ENCODE measurements around the gene RPTOR. TPM values are rescaled to one million over a fixed set of nuclear protein-coding genes. Genes with fewer than 3 reads are reported as not detected.
"Not testable (repeated sequence)": the region's sequence is repeated elsewhere in the genome, so short reads cannot be mapped to it uniquely, and the experiment has no call there.

Gene RPTOR
- polyA plus RNA-seq, 4 donors, result 3.2 to 16.5 (median 10.1) TPM

- peak overlapping the region in 1 of 3 donors; percentile 26 for H3K27ac ChIP-seq (ENCODE audit: low read depth in 1 of 3, low read length in 2 of 3)
- H3K9me3 ChIP-seq (ENCODE audit: control insufficient read depth in 2 of 2, insufficient read depth in 1 of 2, low read depth in 1 of 2, low read length in 1 of 2), result no peaks in the 10 kb centered on the region
- no peak overlapping the region for H3K4me3 ChIP-seq (ENCODE audit: low read depth in 1 of 3, low read length in 3 of 3)
- WGBS, 3 donors, result 79 to 87% (median 84%) methylated on average over 17 of the region's 17 CpGs
- H3K36me3 ChIP-seq (ENCODE audit: control insufficient read depth in 3 of 3, insufficient read depth in 2 of 3, low read depth in 1 of 3, low read length in 3 of 3), result peaks cover 0 to 28% (median 4%) of the 10 kb centered on the region in 3 donors
- H3K4me1 ChIP-seq (ENCODE audit: control insufficient read depth in 3 of 3, insufficient read depth in 2 of 3, low read depth in 1 of 3, low read length in 2 of 3), result no peaks in the 10 kb centered on the region
- no peak for DNase-seq
- no peak for FAIRE-seq
- H3K27me3 ChIP-seq (ENCODE audit: control insufficient read depth in 3 of 3, insufficient read depth in 3 of 3, low read length in 3 of 3), result no peaks in the 10 kb centered on the region
Observed at GRCh38 chr17:80738020-80738808, 193.6 kb downstream of the RPTOR start.

- FAIRE-seq (no peak), DNase-seq (no peak)
- WGBS, 3 donors, result 82 to 92% (median 85%) methylated on average over 21 of the region's 21 CpGs
- no peak overlapping the region for H3K4me3 ChIP-seq (ENCODE audit: low read depth in 1 of 3, low read length in 3 of 3)
- no peaks in the 10 kb centered on the region for H3K4me1 ChIP-seq (ENCODE audit: control insufficient read depth in 3 of 3, insufficient read depth in 2 of 3, low read depth in 1 of 3, low read length in 2 of 3)
- peaks cover 0 to 32% (median 4%) of the 10 kb centered on the region in 3 donors for H3K36me3 ChIP-seq (ENCODE audit: control insufficient read depth in 3 of 3, insufficient read depth in 2 of 3, low read depth in 1 of 3, low read length in 3 of 3)
- no peaks in the 10 kb centered on the region for H3K27me3 ChIP-seq (ENCODE audit: control insufficient read depth in 3 of 3, insufficient read depth in 3 of 3, low read length in 3 of 3)
- H3K27ac ChIP-seq (ENCODE audit: low read depth in 1 of 3, low read length in 2 of 3), result no peak overlapping the region
- H3K9me3 ChIP-seq (ENCODE audit: control insufficient read depth in 2 of 2, insufficient read depth in 1 of 2, low read depth in 1 of 2, low read length in 1 of 2), result no peaks in the 10 kb centered on the region
Observed at GRCh38 chr17:80738987-80739730, 194.5 kb downstream of the RPTOR start.

GRCh38 chr17:80740141-80740540 lies 195.5 kb downstream of the RPTOR start:
- FAIRE-seq, result no peak

GRCh38 chr17:80742091-80742490 lies 197.5 kb downstream of the RPTOR start:
- Histone ChIP-seq H3K4me3 (ENCODE audit: low read depth in 1 of 3, low read length in 3 of 3) (no peak overlapping the region), H3K4me1 (ENCODE audit: control insufficient read depth in 3 of 3, insufficient read depth in 2 of 3, low read depth in 1 of 3, low read length in 2 of 3) (no peaks in the 10 kb centered on the region), H3K36me3 (ENCODE audit: control insufficient read depth in 3 of 3, insufficient read depth in 2 of 3, low read depth in 1 of 3, low read length in 3 of 3) (peaks cover 0 to 25% (median 4%) of the 10 kb centered on the region in 3 donors), H3K27me3 (ENCODE audit: control insufficient read depth in 3 of 3, insufficient read depth in 3 of 3, low read length in 3 of 3) (no peaks in the 10 kb centered on the region), H3K27ac (ENCODE audit: low read depth in 1 of 3, low read length in 2 of 3) (no peak overlapping the region), H3K9me3 (ENCODE audit: control insufficient read depth in 2 of 2, insufficient read depth in 1 of 2, low read depth in 1 of 2, low read length in 1 of 2) (no peaks in the 10 kb centered on the region)
- FAIRE-seq, result no peak
- DNase-seq, result no peak
- WGBS, 3 donors, result 92 to 94% (median 93%) methylated on average over 8 of the region's 8 CpGs

More at GRCh38 chr17:80740141-80740540, 195.5 kb downstream of the RPTOR start:
- H3K9me3 ChIP-seq (ENCODE audit: control insufficient read depth in 2 of 2, insufficient read depth in 1 of 2, low read depth in 1 of 2, low read length in 1 of 2), result no peaks in the 10 kb centered on the region
- H3K36me3 ChIP-seq (ENCODE audit: control insufficient read depth in 3 of 3, insufficient read depth in 2 of 3, low read depth in 1 of 3, low read length in 3 of 3), result peaks cover 0 to 32% (median 4%) of the 10 kb centered on the region in 3 donors
- 63 to 66% (median 65%) methylated on average over 3 of the region's 3 CpGs for WGBS, 3 donors
- no peaks in the 10 kb centered on the region for H3K27me3 ChIP-seq (ENCODE audit: control insufficient read depth in 3 of 3, insufficient read depth in 3 of 3, low read length in 3 of 3)
- DNase-seq, result no peak
- H3K4me3 ChIP-seq (ENCODE audit: low read depth in 1 of 3, low read length in 3 of 3), result no peak overlapping the region
- no peak overlapping the region for H3K27ac ChIP-seq (ENCODE audit: low read depth in 1 of 3, low read length in 2 of 3)
- no peaks in the 10 kb centered on the region for H3K4me1 ChIP-seq (ENCODE audit: control insufficient read depth in 3 of 3, insufficient read depth in 2 of 3, low read depth in 1 of 3, low read length in 2 of 3)

GRCh38 chr17:80742581-80743180 lies 198.0 kb downstream of the RPTOR start:
- H3K4me3 ChIP-seq (ENCODE audit: low read depth in 1 of 3, low read length in 3 of 3), result no peak overlapping the region
- H3K27me3 ChIP-seq (ENCODE audit: control insufficient read depth in 3 of 3, insufficient read depth in 3 of 3, low read length in 3 of 3), result no peaks in the 10 kb centered on the region
- H3K9me3 ChIP-seq (ENCODE audit: control insufficient read depth in 2 of 2, insufficient read depth in 1 of 2, low read depth in 1 of 2, low read length in 1 of 2), result no peaks in the 10 kb centered on the region
- FAIRE-seq (no peak), DNase-seq (no peak)
- no peak overlapping the region for H3K27ac ChIP-seq (ENCODE audit: low read depth in 1 of 3, low read length in 2 of 3)
- H3K36me3 ChIP-seq (ENCODE audit: control insufficient read depth in 3 of 3, insufficient read depth in 2 of 3, low read depth in 1 of 3, low read length in 3 of 3), result peaks cover 0 to 21% (median 4%) of the 10 kb centered on the region in 3 donors
- H3K4me1 ChIP-seq (ENCODE audit: control insufficient read depth in 3 of 3, insufficient read depth in 2 of 3, low read depth in 1 of 3, low read length in 2 of 3), result no peaks in the 10 kb centered on the region
- 59 to 75% (median 64%) methylated on average over 7 of the region's 7 CpGs for WGBS, 3 donors

- WGBS, 3 donors, result 77 to 83% (median 78%) methylated on average over 15 of the region's 15 CpGs
- H3K27me3 ChIP-seq (ENCODE audit: control insufficient read depth in 3 of 3, insufficient read depth in 3 of 3, low read length in 3 of 3), result no peaks in the 10 kb centered on the region
- H3K27ac ChIP-seq (ENCODE audit: low read depth in 1 of 3, low read length in 2 of 3), result no peak overlapping the region
- no peak overlapping the region for H3K4me3 ChIP-seq (ENCODE audit: low read depth in 1 of 3, low read length in 3 of 3)
- no peak for FAIRE-seq
- DNase-seq, result peak in 1 of 2 donors; percentile 10
- no peaks in the 10 kb centered on the region for H3K4me1 ChIP-seq (ENCODE audit: control insufficient read depth in 3 of 3, insufficient read depth in 2 of 3, low read depth in 1 of 3, low read length in 2 of 3)
- H3K9me3 ChIP-seq (ENCODE audit: control insufficient read depth in 2 of 2, insufficient read depth in 1 of 2, low read depth in 1 of 2, low read length in 1 of 2), result no peaks in the 10 kb centered on the region
- peaks cover 0 to 17% (median 4%) of the 10 kb centered on the region in 3 donors for H3K36me3 ChIP-seq (ENCODE audit: control insufficient read depth in 3 of 3, insufficient read depth in 2 of 3, low read depth in 1 of 3, low read length in 3 of 3)
Observed at GRCh38 chr17:80743181-80743771, 198.6 kb downstream of the RPTOR start.

DNA sequence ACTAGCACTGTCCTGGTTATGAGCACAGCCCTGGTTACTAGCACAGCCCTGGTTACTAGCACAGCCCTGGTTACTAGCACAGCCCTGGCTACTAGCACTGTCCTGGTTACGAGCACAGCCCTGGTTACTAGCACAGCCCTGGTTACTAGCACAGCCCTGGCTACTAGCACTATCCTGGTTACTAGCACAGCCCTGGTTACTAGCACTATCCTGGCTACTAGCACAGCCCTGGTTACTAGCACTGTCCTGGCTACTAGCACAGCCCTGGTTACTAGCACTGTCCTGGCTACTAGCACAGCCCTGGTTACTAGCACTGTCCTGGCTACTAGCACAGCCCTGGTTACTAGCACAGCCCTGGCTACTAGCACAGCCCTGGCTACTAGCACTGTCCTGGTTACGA lies 199.3 kb downstream of the RPTOR start:
- 83 to 85% methylated on average over 2 of the region's 2 CpGs; no CpG with 5 or more reads in 1 of the 3 donors for WGBS, 3 donors

GRCh38 chr17:80744725-80745124 lies 200.1 kb downstream of the RPTOR start:
- H3K4me1 ChIP-seq (ENCODE audit: control insufficient read depth in 3 of 3, insufficient read depth in 2 of 3, low read depth in 1 of 3, low read length in 2 of 3); H3K27ac ChIP-seq (ENCODE audit: low read depth in 1 of 3, low read length in 2 of 3); DNase-seq; H3K4me3 ChIP-seq (ENCODE audit: low read depth in 1 of 3, low read length in 3 of 3); H3K9me3 ChIP-seq (ENCODE audit: control insufficient read depth in 2 of 2, insufficient read depth in 1 of 2, low read depth in 1 of 2, low read length in 1 of 2); H3K27me3 ChIP-seq (ENCODE audit: control insufficient read depth in 3 of 3, insufficient read depth in 3 of 3, low read length in 3 of 3); FAIRE-seq: not testable (repeated sequence)
- H3K36me3 ChIP-seq (ENCODE audit: control insufficient read depth in 3 of 3, insufficient read depth in 2 of 3, low read depth in 1 of 3, low read length in 3 of 3), result peaks cover 0 to 13% (median 0%) of the 10 kb centered on the region in 3 donors
- 93 to 100% methylated on average over 1 of the region's 1 CpG; no CpG with 5 or more reads in 1 of the 3 donors for WGBS, 3 donors

More for the DNA sequence above, 199.3 kb downstream of the RPTOR start:
- not testable (repeated sequence) for H3K27ac ChIP-seq (ENCODE audit: low read depth in 1 of 3, low read length in 2 of 3); H3K27me3 ChIP-seq (ENCODE audit: control insufficient read depth in 3 of 3, insufficient read depth in 3 of 3, low read length in 3 of 3); H3K4me1 ChIP-seq (ENCODE audit: control insufficient read depth in 3 of 3, insufficient read depth in 2 of 3, low read depth in 1 of 3, low read length in 2 of 3); DNase-seq; H3K9me3 ChIP-seq (ENCODE audit: control insufficient read depth in 2 of 2, insufficient read depth in 1 of 2, low read depth in 1 of 2, low read length in 1 of 2); H3K4me3 ChIP-seq (ENCODE audit: low read depth in 1 of 3, low read length in 3 of 3); FAIRE-seq
- H3K36me3 ChIP-seq (ENCODE audit: control insufficient read depth in 3 of 3, insufficient read depth in 2 of 3, low read depth in 1 of 3, low read length in 3 of 3), result peaks cover 0 to 17% (median 2%) of the 10 kb centered on the region in 3 donors

Measured in small intestine (tissue), 7 donors.